Stimulated activated effector memory CD8-positive, alpha-beta T cell treated with anti-CD3 and anti-CD28 coated beads, Interleukin-12 subunit alpha, Interleukin-12 subunit beta, amount 100 ng/mL, for 72 hours (primary cell): Measurements from ENCODE around the gene CIAO2B.

Source experiments
- ATAC-seq: fragments of 150-1000 bp; cut with Tn5 transposase; 2 replicates; pipeline ENCODE4 v1.10.0; 2021
- DNase-seq, 2 donors: peaks; one replicate each; pipeline ENCODE4 v3.0.0; 2021 to 2022; ENCODE audit warnings: low spot score in 2 of 2
- H3K27ac Mint-ChIP-seq: one replicate; pipeline ENCODE4 v1.8.0; 2022; ENCODE audit warnings: mild to moderate bottlenecking, mixed read lengths
- H3K36me3 Mint-ChIP-seq: one replicate; pipeline ENCODE4 v1.8.0; 2022; ENCODE audit warnings: mild to moderate bottlenecking, mixed read lengths
- H3K4me1 Mint-ChIP-seq: one replicate; pipeline ENCODE4 v1.8.0; 2022; ENCODE audit warnings: mixed read lengths
- H3K4me3 Mint-ChIP-seq: one replicate; pipeline ENCODE4 v1.8.0; 2022; ENCODE audit warnings: mild to moderate bottlenecking, mixed read lengths
- H3K9me3 Mint-ChIP-seq: one replicate; pipeline ENCODE4 v1.8.0; 2022; ENCODE audit warnings: mixed read lengths

The CIAO2B gene

GRCh38 chr16:66885491-66885890 is 48.7 kb downstream of the CIAO2B start:
- ATAC-seq (no peak), DNase-seq (no peak)
- Mint-ChIP-seq H3K9me3 (no peaks in the 10 kb centered on the region), H3K27ac (no peak overlapping the region), H3K36me3 (peaks cover 87% of the 10 kb centered on the region), H3K4me3 (no peak overlapping the region), H3K4me1 (peaks cover 44% of the 10 kb centered on the region)

- no peak overlapping the region for H3K27ac Mint-ChIP-seq
- no peaks in the 10 kb centered on the region for H3K9me3 Mint-ChIP-seq
- H3K4me3 Mint-ChIP-seq = peak overlapping the region; percentile 97
- peaks cover 75% of the 10 kb centered on the region for H3K36me3 Mint-ChIP-seq
- no peak for ATAC-seq
- DNase-seq = no peak
- peaks cover 54% of the 10 kb centered on the region for H3K4me1 Mint-ChIP-seq
Measured at GRCh38 chr16:66882702-66883101, 51.5 kb downstream of the CIAO2B start.
